Measurements from ENCODE around the gene MYO1A.

DNA sequence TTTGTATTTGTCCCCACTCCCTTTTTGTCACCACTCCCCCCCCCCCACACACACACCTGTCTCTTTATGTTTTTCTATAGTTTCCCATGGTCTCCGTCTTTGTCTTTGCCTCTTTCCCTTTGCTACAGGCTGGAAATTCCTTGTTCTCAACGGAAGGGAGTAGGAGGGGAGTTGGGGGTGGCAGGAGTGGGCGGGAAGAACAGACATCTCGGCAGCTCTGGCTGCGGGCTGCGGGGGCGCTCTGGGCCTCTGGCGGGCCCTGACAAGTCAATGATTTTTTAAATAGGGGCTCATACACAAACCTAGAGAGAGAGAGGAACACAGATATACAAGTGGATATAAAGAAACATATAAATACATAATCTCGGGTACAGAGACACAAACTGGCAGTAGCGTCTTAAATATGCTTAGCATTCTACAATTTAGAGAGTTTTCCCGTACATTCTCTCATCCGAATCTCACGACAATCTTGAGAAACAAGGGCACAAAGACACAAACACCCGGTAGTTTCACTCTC is 36.6 kb upstream of the MYO1A start:
- TF ChIP-seq, protein P1, sequence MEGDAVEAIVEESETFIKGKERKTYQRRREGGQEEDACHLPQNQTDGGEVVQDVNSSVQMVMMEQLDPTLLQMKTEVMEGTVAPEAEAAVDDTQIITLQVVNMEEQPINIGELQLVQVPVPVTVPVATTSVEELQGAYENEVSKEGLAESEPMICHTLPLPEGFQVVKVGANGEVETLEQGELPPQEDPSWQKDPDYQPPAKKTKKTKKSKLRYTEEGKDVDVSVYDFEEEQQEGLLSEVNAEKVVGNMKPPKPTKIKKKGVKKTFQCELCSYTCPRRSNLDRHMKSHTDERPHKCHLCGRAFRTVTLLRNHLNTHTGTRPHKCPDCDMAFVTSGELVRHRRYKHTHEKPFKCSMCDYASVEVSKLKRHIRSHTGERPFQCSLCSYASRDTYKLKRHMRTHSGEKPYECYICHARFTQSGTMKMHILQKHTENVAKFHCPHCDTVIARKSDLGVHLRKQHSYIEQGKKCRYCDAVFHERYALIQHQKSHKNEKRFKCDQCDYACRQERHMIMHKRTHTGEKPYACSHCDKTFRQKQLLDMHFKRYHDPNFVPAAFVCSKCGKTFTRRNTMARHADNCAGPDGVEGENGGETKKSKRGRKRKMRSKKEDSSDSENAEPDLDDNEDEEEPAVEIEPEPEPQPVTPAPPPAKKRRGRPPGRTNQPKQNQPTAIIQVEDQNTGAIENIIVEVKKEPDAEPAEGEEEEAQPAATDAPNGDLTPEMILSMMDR (IDR thresholded peaks at IDR 0.05 in 4 of 5, conservative IDR thresholded peaks at IDR 0.05 in 1 of 5): peak in 2 of 5 experiments; percentile 12 to 30
- TF ChIP-seq POLR2A (IDR thresholded peaks at IDR 0.05): no peak

Measured in gastrocnemius medialis (tissue), 4 donors.